CD1c-positive myeloid dendritic cell (primary cell): ENCODE measurements around the gene LRRC46.

Source experiments
- DNase-seq: peaks from one replicate; pipeline ENCODE4 v3.0.0-alpha.2; 2016; ENCODE audit errors: extremely low spot score

LRRC46 gene

GRCh38 chr17:47852113-47852949 is 20.9 kb downstream of the LRRC46 start:
- peak; percentile 69 for DNase-seq

- DNase-seq = no peak
Observed at GRCh38 chr17:47853616-47854015, 22.1 kb downstream of the LRRC46 start.

- no peak for DNase-seq
Observed at GRCh38 chr17:47855737-47856136, 24.3 kb downstream of the LRRC46 start.

DNA sequence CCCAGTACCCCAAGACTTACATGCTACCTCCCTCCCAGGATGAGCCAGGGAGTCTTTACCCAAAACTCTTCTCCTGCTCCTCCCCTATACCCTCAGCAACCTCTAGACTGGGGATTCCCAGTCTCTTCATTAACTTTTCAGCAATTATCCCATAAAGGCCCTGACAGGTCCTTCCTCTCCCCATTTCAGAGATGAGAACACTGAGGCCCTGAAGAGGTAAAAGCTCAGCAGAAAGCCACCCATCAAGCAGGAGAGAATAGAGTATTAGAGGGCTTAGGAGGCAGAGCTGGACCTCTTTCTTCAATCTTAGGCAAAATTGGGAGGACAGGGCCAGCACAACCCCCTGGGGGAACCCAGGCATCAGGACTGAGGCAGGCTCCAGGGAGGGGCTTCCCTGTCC is 25.4 kb downstream of the LRRC46 start:
- DNase-seq = no peak

GRCh38 chr17:47857551-47858455 is 26.3 kb downstream of the LRRC46 start:
- DNase-seq = peak; percentile 37

- no peak for DNase-seq
Observed at GRCh38 chr17:47860386-47860785, 28.9 kb downstream of the LRRC46 start.

- peak; percentile 12 for DNase-seq
Observed at GRCh38 chr17:47862621-47863440, 31.4 kb downstream of the LRRC46 start.

- no peak for DNase-seq
Observed at GRCh38 chr17:47864791-47865216, 33.3 kb downstream of the LRRC46 start.

DNA sequence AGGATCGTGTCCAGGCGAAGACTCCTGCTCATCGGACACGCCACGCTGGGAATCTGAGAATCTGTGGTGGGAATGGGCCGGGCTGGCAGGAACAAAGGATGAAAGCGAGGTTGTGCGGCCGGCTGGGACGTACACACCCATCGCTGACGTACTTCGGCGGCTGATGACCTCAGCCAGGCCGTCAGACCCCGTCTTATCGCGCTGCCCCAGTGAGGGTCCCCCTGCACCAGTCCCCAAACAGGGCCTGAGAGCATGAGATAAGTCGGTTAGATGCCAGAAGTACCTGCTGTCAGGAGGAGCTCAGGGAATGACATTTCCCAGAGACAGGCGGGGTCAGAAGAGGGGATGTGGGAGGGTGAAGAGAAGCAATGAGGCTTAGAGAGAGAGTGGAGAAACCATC is 35.5 kb downstream of the LRRC46 start:
- DNase-seq = no peak

GRCh38 chr17:47867813-47868533 is 36.5 kb downstream of the LRRC46 start:
- DNase-seq = no peak

- no peak for DNase-seq
Observed at GRCh38 chr17:47869114-47869513, 37.6 kb downstream of the LRRC46 start.

DNA sequence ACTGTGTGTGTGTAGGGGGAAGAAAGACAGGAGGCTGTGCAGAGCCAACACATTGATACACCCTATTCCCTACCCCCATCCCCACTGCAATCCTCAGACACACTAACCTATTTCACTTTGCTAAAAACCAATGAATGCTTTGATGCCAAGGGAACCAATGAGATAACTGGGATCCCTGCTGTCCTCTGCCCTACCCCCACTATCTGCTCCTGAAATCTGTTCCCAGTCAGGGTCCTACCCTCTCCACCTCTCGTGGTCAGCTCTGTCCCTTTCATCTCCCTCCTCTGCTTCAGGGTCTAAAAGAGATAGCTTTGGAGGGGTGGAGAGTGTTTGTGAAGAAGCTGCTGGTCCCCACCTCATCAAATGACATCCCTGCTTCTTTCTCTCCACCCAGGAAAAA is 38.6 kb downstream of the LRRC46 start:
- no peak for DNase-seq

DNA sequence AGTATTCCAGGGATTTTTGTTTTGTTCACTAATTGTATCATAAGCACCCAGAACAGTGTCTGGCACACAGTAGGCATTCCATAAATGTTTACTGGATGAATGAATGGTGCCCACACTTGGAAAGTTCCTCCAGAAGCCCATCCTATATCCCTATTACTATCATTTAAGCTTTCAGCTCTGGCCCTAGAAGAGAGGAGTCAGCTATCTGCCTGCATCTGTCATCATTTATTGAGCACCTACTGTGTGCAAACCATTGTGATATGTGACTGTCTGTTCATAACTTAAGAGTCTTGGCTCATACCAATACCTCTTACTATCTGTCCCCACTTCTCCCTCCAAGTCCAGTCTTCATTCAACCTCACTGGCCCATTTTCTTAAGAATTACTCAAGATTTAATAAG is 39.6 kb downstream of the LRRC46 start:
- no peak for DNase-seq

DNA sequence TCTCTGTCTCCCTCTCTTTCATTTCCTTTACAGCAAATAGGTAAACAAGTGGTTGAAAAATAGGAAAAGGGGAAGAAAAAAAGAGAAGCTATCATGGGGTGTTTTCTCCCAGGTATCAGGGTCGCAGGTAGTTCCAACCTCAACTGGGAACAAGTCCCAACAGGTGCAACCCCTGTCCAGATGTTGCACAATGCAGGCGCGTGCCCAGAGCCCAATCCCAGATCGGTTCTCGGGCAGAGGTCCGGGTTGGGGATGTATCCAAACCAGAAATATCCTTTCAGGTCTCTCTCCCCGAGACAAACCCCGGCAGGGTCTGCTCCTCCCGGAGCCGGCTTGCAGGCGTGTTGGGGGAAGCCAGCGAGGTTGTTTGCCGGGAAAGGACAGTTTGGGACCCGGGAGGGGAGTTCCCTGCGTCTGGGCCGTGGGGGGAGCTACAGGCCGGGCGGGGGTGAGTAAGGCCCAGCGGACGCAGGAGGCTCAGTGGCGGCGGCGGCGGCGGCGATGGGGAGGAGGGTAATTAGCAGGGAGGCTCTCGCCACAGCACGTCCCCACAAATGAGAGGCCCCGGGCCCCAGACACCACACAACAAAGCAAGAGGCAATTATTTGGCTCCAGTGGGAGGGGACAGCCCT is 40.7 kb downstream of the LRRC46 start:
- no peak for DNase-seq

- no peak for DNase-seq
Observed at GRCh38 chr17:47872651-47873161, 41.2 kb downstream of the LRRC46 start.

- no peak for DNase-seq
Observed at GRCh38 chr17:47873200-47874090, 42.0 kb downstream of the LRRC46 start.

GRCh38 chr17:47875011-47875985 is 43.8 kb downstream of the LRRC46 start:
- DNase-seq = no peak

- no peak for DNase-seq
Observed at GRCh38 chr17:47877368-47878034, 46.0 kb downstream of the LRRC46 start.
